Femur (tissue), 1 donor: ENCODE results near the gene CADM1.

Experiments used
- DNase-seq: peaks from one replicate; pipeline ENCODE4 v3.0.0-alpha.2; 2017

The CADM1 gene

GRCh38 chr11:115515647-115516395 is 11.6 kb upstream of the CADM1 start:
- DNase-seq, result no peak

DNA sequence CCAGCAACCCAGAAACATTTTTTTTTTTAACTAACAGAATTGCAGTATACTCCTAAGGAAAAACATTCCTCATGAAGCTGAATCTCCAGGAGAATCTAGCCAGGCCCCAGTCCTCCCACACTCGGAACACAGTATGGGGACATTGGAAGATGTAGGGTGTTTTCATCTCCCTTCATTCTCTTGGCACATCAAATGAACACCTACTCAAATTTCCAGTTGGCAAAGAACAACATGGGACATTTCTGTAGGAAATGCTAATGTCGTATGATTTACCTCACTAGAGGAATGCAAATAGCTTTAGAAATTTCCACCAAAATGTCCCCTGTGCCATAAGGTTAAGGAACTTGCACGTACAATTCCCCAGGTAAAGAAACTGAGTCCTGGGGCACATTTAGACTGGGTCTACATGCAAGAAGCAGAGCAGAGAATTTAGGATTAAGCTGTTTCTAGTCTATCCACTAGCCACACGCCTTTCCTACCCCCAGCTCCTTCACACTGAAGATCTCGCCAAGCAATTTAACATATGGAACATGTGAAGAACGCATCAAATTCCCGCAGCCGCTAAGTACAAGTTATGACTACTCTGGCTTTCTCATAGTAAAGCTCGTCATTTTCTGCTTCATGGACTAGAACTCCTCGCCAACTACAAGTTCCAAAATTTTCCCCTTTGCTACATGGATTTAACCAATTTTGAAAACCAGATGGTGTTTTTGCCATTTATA is 2.9 kb upstream of the CADM1 start:
- peak; percentile 42 for DNase-seq

DNA sequence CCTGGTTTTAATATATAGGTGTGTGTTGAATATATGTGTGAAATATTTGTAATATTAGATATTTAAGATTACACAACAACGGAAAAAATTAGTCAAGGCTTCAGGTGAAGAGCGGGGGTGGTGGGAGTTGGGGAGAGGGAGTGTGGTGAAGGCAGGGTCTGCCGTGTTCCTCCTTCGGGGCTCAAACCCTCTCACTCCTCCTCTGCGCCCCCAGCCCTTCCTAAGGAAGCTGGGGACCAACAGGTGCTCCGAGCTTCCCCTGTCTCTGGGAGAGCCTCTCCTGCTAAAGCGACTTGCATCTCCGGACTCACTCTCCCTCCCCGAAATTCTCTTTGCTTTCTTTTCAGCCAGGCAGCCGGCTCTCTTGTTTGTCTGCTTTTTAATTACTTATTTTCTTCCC is 960 bp upstream of the CADM1 start:
- DNase-seq, result no peak

GRCh38 chr11:115503886-115504275 is 334 bp downstream of the CADM1 start:
- DNase-seq, result no peak

DNA sequence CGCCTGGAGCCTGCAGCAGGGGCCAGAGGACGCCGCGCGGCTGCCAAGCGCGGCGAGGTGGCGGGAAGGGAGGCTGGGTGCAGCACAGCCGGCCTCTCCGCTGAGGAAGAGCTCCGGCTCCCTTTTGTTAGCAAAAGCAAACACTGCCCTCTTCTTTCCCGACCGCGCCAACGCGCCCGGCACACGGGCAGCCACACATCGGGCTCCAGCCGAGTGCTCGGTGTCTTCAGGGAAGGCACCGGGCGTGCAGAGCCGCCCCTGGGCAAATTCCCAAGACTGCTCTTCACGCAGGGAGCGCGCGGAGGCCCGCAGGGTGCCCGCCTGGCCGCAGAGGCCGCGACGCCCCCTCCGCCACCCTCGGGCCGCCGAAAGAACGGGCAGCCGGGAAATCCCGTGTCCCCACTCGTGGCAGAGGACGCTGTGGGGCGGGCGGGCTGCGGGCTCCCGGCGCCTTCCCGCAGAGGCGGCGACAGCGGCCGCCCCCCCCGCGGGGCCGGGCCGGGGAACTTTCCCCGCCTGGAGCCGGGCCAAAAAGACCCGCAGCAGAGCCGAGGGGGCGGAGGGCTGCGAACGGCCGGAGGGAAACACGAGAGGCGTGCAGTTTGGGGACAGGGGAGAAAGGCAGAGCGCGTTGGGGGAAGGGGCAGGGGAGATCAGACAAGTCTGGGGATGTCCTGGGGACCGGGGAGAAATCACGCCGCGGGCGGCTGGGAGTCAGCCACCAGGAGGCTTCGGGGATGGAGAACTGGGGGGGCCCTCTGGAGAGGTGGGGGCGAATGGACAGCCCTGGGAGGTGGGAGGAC is 931 bp downstream of the CADM1 start:
- DNase-seq, result peak; percentile 80

- DNase-seq, result no peak
Measured at GRCh38 chr11:115502636-115503082, 1.6 kb downstream of the CADM1 start.

DNA sequence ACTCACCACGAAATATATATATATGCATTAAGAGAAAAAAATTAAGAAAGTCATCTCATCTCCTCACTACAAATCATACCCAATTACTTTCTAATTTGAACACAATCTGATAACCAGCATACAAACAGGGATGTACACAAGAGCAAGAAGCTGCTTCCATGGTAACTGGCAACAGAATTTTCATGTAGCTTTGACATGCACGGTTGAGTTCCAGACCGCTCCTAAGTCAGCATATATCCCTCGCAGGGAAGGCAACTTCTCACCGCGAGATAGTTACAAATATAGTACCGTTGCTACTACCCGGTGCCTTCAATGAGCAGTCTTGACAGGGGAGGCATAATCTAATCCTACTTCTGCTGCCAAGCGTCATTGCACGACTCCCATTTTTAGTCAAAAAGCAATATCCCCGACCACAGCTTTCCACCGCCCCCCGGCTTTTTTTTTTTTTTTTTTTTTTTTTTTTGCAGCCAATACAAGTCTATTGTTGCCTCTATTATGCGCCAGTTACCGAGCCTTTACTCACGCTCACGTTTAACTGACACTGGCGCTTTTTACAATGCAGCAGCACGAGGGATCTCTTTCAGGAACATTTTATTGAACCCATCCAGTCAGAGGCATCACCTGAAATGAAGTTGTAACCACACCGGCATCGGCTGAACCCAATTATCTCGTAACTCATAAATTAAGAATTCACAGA is 2.2 kb downstream of the CADM1 start:
- no peak for DNase-seq

DNA sequence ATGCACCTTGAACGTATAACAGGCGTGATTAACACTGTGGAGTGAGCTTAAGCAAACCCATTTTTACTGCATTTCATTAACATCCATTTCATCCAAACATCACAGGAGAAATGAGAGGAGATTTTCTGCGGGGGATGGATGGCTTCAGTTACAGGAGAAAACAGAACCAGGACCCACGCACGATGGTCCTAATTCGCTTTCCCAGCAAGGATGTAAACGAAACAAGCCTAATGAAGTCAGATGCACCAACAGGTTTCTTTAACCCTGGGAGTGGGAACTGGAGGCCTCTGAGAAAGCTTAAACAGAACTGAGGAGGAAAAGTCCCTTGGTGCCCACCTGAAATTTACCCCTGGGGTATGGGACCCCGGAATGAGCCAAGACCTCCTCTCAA is 2.7 kb downstream of the CADM1 start:
- no peak for DNase-seq

GRCh38 chr11:115500547-115501501 is 3.4 kb downstream of the CADM1 start:
- no peak for DNase-seq

- no peak for DNase-seq
Measured at GRCh38 chr11:115499891-115500290, 4.3 kb downstream of the CADM1 start.

GRCh38 chr11:115499241-115499799 is 4.9 kb downstream of the CADM1 start:
- DNase-seq, result no peak

DNA sequence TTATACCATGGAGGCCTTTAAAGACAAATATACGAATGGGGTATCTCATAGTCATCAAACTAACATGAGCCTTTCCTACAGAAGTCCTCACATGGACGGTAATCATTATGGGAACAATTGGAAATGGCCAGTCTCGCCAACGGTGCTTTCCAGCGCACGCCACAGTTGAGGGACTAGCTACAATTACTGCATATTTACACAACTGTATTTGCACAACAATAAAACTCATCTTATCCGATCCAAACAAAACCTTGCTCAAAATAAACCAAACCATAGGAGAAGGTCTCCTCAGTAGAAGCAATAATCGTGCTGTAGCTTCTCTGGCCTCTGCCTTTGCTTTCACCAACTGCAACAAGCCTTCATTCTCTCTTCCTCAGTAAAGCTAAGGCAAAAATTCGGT is 5.9 kb downstream of the CADM1 start:
- DNase-seq, result no peak

- DNase-seq, result peak; percentile 32
Measured at GRCh38 chr11:115497303-115497702, 6.9 kb downstream of the CADM1 start.

- no peak for DNase-seq
Measured at GRCh38 chr11:115496892-115497291, 7.3 kb downstream of the CADM1 start.

DNA sequence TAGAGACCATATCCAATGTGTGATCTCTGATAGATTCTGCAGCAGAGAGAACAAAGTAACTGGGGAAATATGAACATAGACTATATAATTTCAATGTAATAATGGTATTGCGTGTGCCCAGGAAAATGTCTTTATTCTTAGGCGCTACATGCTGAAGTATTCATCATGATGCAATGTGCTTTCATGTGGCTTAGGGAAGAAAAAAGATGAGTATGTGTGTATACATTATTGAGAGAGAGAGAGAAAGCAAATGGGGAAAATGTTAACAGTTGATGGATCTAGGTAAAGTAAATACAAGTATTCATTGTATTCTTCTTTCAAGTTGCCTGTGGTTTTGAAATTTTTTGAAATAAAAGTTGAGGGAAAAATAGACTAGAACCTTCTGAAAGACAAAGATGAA is 10.3 kb downstream of the CADM1 start:
- DNase-seq, result no peak

DNA sequence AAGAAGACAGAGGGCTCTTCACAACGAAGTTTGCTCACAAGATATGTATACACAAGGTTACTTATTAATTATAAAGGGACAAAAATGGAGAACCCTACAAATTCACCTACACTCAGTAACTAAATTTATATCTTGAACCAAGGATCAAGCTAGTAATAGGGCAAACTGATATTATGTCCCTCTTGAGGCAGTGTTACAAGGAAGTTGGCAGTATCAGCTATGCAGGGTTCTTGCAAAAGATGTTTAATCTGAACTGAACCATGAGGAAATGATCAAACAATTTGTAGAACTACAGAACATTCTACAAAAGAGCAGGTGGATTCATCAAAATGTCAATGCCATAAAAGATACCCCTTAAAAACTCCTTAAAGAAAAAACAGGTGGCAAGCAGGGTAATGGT is 10.7 kb downstream of the CADM1 start:
- no peak for DNase-seq

- DNase-seq, result no peak
Measured at GRCh38 chr11:115489466-115489865, 14.7 kb downstream of the CADM1 start.

GRCh38 chr11:115488945-115489344 is 15.3 kb downstream of the CADM1 start:
- no peak for DNase-seq

DNA sequence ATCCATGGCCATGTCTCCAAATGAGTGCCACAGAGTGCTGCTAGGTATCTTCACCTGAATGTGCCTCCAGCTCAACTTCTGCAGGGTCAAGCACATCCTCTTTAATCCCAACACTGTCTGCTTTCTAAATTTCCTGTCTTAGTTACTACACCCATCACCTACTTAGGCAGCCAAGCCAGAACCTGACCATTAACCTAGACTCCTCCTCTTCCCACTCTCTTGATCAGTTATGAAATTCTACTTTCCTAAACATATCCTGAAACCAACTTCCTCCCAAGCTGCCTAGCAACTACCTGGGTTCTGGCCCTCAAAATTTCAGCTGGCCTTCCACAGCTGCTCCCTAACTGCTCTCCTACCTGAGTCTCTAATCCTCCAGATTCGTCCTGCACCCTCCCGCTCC is 22.7 kb downstream of the CADM1 start:
- no peak for DNase-seq

DNA sequence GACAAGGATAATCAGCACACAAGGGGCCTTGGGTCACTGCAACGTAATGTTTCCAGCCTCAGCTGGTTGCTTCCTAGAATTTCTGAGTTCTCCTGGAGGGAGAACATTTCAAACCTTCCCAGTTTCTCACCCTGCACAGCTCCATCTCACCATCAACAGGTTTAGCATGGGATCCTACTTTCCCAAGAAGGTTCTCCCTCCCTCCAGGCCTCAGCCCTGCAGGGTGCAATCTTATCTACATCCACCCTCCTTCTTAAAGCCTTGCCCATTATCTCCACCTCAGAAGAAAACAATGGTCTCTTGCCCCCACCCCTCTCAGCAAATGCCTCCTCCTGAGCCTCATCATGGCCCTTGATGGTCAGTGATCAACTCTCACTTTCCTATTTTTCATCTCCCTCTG is 23.6 kb downstream of the CADM1 start:
- no peak for DNase-seq

DNA sequence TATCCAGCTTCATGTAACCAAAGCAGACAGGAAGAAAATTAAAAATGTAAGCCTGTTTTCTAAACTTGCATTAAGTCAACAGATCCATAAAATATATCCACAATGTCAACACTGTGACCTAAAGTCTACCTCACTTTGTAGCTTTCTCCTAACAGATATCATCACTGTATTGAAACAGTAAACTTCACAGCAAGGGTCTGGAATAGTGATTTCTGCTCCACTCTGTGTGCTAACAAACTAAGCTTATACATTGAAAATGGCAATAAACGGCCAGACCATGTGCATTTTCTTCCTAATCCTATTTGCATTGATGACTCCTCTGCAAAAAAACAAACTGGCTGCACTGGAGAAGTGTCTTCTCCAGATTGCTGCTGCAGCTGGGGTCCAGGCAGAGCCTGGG is 26.8 kb downstream of the CADM1 start:
- DNase-seq, result no peak
